HEK293 (cell line): Measurements from ENCODE around the gene ITSN1.

Experiments
- CTCF ChIA-PET: fragments of 350-600 bp; formaldehyde crosslinking; extraction: SDS; loops from one replicate; lab custom pipeline; 2021; ENCODE audit warnings: antibody characterized with exemption; lab: Yijun Ruan, JAX
- POLR2A ChIA-PET: fragments of 300-600 bp; formaldehyde crosslinking; extraction: SDS; loops from one replicate; lab custom pipeline; 2020; ENCODE audit warnings: antibody characterized with exemption, inconsistent platforms; lab: Yijun Ruan, JAX
- H3K27ac ChIP-seq: fragments of 200-500 bp; sonication (Bioruptor generic); 2 replicates; pipeline ENCODE4 v1.5.1; 2014; ENCODE audit warnings: low read depth, low read length, control low read depth, inconsistent platforms; ENCODE audit errors: extremely low read depth
- H3K36me3 ChIP-seq, 2 experiments: fragments of 200-500 bp in 1 of 2; sonication (Bioruptor generic) in 1 of 2; 1 replicate in 1 of 2; 2 replicates in 1 of 2; pipeline ENCODE4 v1.5.1; 2014 to 2017; ENCODE audit warnings: inconsistent platforms in 2 of 2, low read length in 2 of 2; ENCODE audit not compliant: control insufficient read depth in 2 of 2, insufficient read depth in 1 of 2
- H3K4me1 ChIP-seq: fragments of 200-500 bp; sonication (Bioruptor generic); 2 replicates; pipeline ENCODE4 v1.5.1; 2014; ENCODE audit warnings: mild to moderate bottlenecking, low read length, inconsistent platforms; ENCODE audit not compliant: control insufficient read depth, insufficient read depth
- H3K4me3 ChIP-seq: 2 replicates; pipeline ENCODE4 v1.5.1; 2011; ENCODE audit warnings: low read depth, mild to moderate bottlenecking, control low read depth, low read length, moderate library complexity
- H3K9me3 ChIP-seq: fragments of 200-500 bp; sonication (Bioruptor generic); 2 replicates; pipeline ENCODE4 v1.5.1; 2014; ENCODE audit warnings: low read depth, low read length, inconsistent platforms; ENCODE audit not compliant: control insufficient read depth, insufficient read depth
- IKZF3 ChIP-seq: fragments of 450-650 bp; IDR thresholded peaks from 2 replicates; pipeline ENCODE4 v1.5.0; 2018; ENCODE audit warnings: missing biosample characterization, mild to moderate bottlenecking, missing genetic modification characterization, moderate library complexity
- KLF16 ChIP-seq: fragments of 450-650 bp; formaldehyde crosslinking; IDR thresholded peaks from 2 replicates; pipeline ENCODE4 v1.5.1; 2017; ENCODE audit warnings: missing biosample characterization, missing genetic modification characterization
- PBX3 ChIP-seq: sonication (generic); formaldehyde crosslinking; IDR thresholded peaks from 2 replicates; pipeline ENCODE4 v1.8.1; 2022; ENCODE audit warnings: mild to moderate bottlenecking, moderate library complexity, missing genetic modification reagents
- SALL2 ChIP-seq: fragments of 450-650 bp; formaldehyde crosslinking; IDR thresholded peaks from 2 replicates; pipeline ENCODE4 v1.5.0; 2017; ENCODE audit warnings: missing biosample characterization, mild to moderate bottlenecking, missing genetic modification characterization, borderline replicate concordance
- WT1 ChIP-seq: fragments of 450-650 bp; formaldehyde crosslinking; IDR thresholded peaks from 2 replicates; pipeline ENCODE4 v1.5.1; 2016; ENCODE audit warnings: missing biosample characterization, missing genetic modification characterization
- YY1 ChIP-seq: fragments of 450-650 bp; formaldehyde crosslinking; IDR thresholded peaks from 2 replicates; pipeline ENCODE4 v1.5.1; 2018; ENCODE audit warnings: missing biosample characterization, missing genetic modification characterization
- ZBTB1 ChIP-seq: fragments of 450-650 bp; formaldehyde crosslinking; IDR thresholded peaks from 2 replicates; pipeline ENCODE4 v1.5.1; 2016; ENCODE audit warnings: missing biosample characterization, missing genetic modification characterization
- ZBTB17 ChIP-seq: fragments of 450-650 bp; formaldehyde crosslinking; IDR thresholded peaks from 2 replicates; pipeline ENCODE4 v1.5.1; 2016; ENCODE audit warnings: missing biosample characterization, missing genetic modification characterization
- ZBTB20 ChIP-seq: fragments of 450-650 bp; formaldehyde crosslinking; IDR thresholded peaks from 2 replicates; pipeline ENCODE4 v1.5.1; 2016; ENCODE audit warnings: missing biosample characterization, missing genetic modification characterization
- ZBTB48 ChIP-seq: fragments of 450-650 bp; formaldehyde crosslinking; IDR thresholded peaks from 2 replicates; pipeline ENCODE4 v1.5.1; 2016; ENCODE audit warnings: missing biosample characterization, missing genetic modification characterization
- ZFHX2 ChIP-seq: fragments of 450-650 bp; formaldehyde crosslinking; conservative IDR thresholded peaks from 2 replicates; pipeline ENCODE4 v1.5.1; 2016; ENCODE audit warnings: missing biosample characterization, missing genetic modification characterization
- ZFP41 ChIP-seq: fragments of 450-650 bp; formaldehyde crosslinking; IDR thresholded peaks from 2 replicates; pipeline ENCODE4 v1.5.1; 2016; ENCODE audit warnings: missing biosample characterization, missing genetic modification characterization, borderline replicate concordance
- ZIC2 ChIP-seq: fragments of 450-650 bp; formaldehyde crosslinking; IDR thresholded peaks from 2 replicates; pipeline ENCODE4 v1.5.1; 2016; ENCODE audit warnings: missing biosample characterization, missing genetic modification characterization
- ZNF10 ChIP-seq: fragments of 450-650 bp; formaldehyde crosslinking; IDR thresholded peaks from 2 replicates; pipeline ENCODE4 v1.5.1; 2017; ENCODE audit warnings: missing biosample characterization, missing genetic modification characterization
- ZNF157 ChIP-seq: fragments of 450-650 bp; formaldehyde crosslinking; IDR thresholded peaks from 2 replicates; pipeline ENCODE4 v1.5.1; 2016; ENCODE audit warnings: missing biosample characterization, missing genetic modification characterization
- ZNF16 ChIP-seq: fragments of 450-650 bp; formaldehyde crosslinking; IDR thresholded peaks from 2 replicates; pipeline ENCODE4 v1.5.1; 2016; ENCODE audit warnings: low read depth, missing biosample characterization, missing genetic modification characterization
- ZNF169 ChIP-seq: fragments of 450-650 bp; formaldehyde crosslinking; IDR thresholded peaks from 2 replicates; pipeline ENCODE4 v1.5.1; 2016; ENCODE audit warnings: missing biosample characterization, missing genetic modification characterization
- ZNF239 ChIP-seq: fragments of 450-650 bp; formaldehyde crosslinking; IDR thresholded peaks from 2 replicates; pipeline ENCODE4 v1.5.1; 2016; ENCODE audit warnings: missing biosample characterization, missing genetic modification characterization
- ZNF24 ChIP-seq: fragments of 450-650 bp; formaldehyde crosslinking; IDR thresholded peaks from 2 replicates; pipeline ENCODE4 v1.5.1; 2016; ENCODE audit warnings: missing biosample characterization, missing genetic modification characterization
- ZNF266 ChIP-seq: fragments of 450-650 bp; formaldehyde crosslinking; IDR thresholded peaks from 2 replicates; pipeline ENCODE4 v1.5.1; 2016; ENCODE audit warnings: missing biosample characterization, missing genetic modification characterization, low read depth
- ZNF292 ChIP-seq: fragments of 450-650 bp; formaldehyde crosslinking; IDR thresholded peaks from 2 replicates; pipeline ENCODE4 v1.5.1; 2016; ENCODE audit warnings: low read depth, missing biosample characterization, missing genetic modification characterization, borderline replicate concordance
- ZNF302 ChIP-seq: fragments of 450-650 bp; formaldehyde crosslinking; IDR thresholded peaks from 2 replicates; pipeline ENCODE4 v1.5.1; 2016; ENCODE audit warnings: missing biosample characterization, missing genetic modification characterization, low read depth
- ZNF341 ChIP-seq: fragments of 450-650 bp; formaldehyde crosslinking; IDR thresholded peaks from 2 replicates; pipeline ENCODE4; 2016; ENCODE audit warnings: low read depth, missing biosample characterization, missing genetic modification characterization
- ZNF366 ChIP-seq: fragments of 450-650 bp; formaldehyde crosslinking; conservative IDR thresholded peaks from 2 replicates; pipeline ENCODE4 v1.5.1; 2016; ENCODE audit warnings: missing biosample characterization, missing genetic modification characterization
- ZNF549 ChIP-seq: fragments of 450-650 bp; IDR thresholded peaks from 2 replicates; pipeline ENCODE4 v1.5.1; 2018; ENCODE audit warnings: missing biosample characterization, missing genetic modification characterization, mild to moderate bottlenecking, inconsistent platforms, moderate library complexity
- ZNF555 ChIP-seq: fragments of 450-650 bp; formaldehyde crosslinking; conservative IDR thresholded peaks from 2 replicates; pipeline ENCODE4 v1.5.1; 2017; ENCODE audit warnings: missing biosample characterization, mild to moderate bottlenecking, missing genetic modification characterization, inconsistent platforms
- ZNF571 ChIP-seq: fragments of 450-650 bp; formaldehyde crosslinking; IDR thresholded peaks from 2 replicates; pipeline ENCODE4 v1.5.0; 2017; ENCODE audit warnings: missing biosample characterization, missing genetic modification characterization
- ZNF76 ChIP-seq: fragments of 450-650 bp; formaldehyde crosslinking; IDR thresholded peaks from 2 replicates; pipeline ENCODE4; 2016; ENCODE audit warnings: low read depth, missing biosample characterization, missing genetic modification characterization, borderline replicate concordance
- ZSCAN23 ChIP-seq: fragments of 450-650 bp; formaldehyde crosslinking; IDR thresholded peaks from 2 replicates; pipeline ENCODE4 v1.5.1; 2016; ENCODE audit warnings: missing biosample characterization, missing genetic modification characterization
- TF ChIP-seq, protein P1 (sequence below): fragments of 450-650 bp; formaldehyde crosslinking; IDR thresholded peaks from 2 replicates; pipeline ENCODE4 v1.5.1; 2017; ENCODE audit warnings: missing biosample characterization, missing genetic modification characterization
- TF ChIP-seq, protein P2 (sequence below): fragments of 450-650 bp; formaldehyde crosslinking; IDR thresholded peaks from 2 replicates; pipeline ENCODE4 v1.5.1; 2016; ENCODE audit warnings: missing biosample characterization, missing genetic modification characterization
- TF ChIP-seq, protein P3 (sequence below): fragments of 450-650 bp; formaldehyde crosslinking; IDR thresholded peaks from 2 replicates; pipeline ENCODE4 v1.5.1; 2016; ENCODE audit warnings: missing biosample characterization, missing genetic modification characterization
- TF ChIP-seq, protein P4 (sequence below): fragments of 450-650 bp; formaldehyde crosslinking; IDR thresholded peaks from 2 replicates; pipeline ENCODE4 v1.5.1; 2016; ENCODE audit warnings: missing biosample characterization, missing genetic modification characterization

The ITSN1 gene

DNA sequence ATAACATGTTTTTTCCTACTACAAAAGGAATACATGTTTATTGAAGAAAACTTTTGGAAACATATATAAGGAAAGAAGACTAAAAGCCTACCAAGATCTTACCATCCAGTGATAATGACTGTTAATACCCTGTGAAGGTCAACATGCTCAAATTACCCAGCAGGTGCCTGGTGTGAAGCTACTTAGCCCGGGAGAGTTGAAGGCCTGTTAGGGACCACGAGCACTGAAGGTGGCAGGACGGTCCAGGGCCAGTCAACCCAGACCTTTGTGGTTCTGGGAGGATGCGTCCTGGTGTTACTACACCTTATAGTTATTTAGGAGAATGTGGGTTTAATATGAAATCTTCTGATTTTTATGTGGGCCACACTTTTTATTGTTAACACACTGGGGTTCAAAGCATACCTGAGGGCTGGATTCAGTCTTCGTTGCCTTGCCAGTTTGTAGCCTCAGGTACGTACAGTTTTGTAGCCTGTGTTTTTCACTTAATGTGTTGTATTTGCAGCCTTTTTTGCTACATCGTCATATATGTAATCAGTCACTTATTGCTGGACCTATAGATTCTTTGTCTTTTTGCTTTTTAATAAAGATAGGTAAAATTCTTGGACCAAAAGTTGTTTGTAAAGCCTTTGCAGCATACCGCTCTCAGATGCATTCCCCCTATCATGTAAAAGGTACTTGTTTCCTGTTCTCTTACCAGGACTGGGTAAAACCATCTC lies 9.8 kb downstream of the ITSN1 start:
- H3K9me3 ChIP-seq: no peaks in the 10 kb centered on the region
- ChIA-PET CTCF (no interaction called here), POLR2A (interaction anchor here (1.2 kb wide), 1 partner anchor 10 kb away, joined by 4 read pairs; the partner anchor contains the start of gene ITSN1)
- no peak overlapping the region for H3K4me3 ChIP-seq
- H3K4me1 ChIP-seq: peaks cover 32% of the 10 kb centered on the region
- no peaks in the 10 kb centered on the region for H3K36me3 ChIP-seq
- H3K27ac ChIP-seq: no peak overlapping the region
- TF ChIP-seq ZBTB48 (tag by site-specific recombination): peak; percentile 29; the same call in 1 of the 2 replicates
- TF ChIP-seq ZNF24 (tag by site-specific recombination): no peak
- no peak for TF ChIP-seq IKZF3
- no peak for TF ChIP-seq PBX3 (CRISPR knock-in tag)
- no peak for TF ChIP-seq ZNF302
- TF ChIP-seq ZNF76 (tag by site-specific recombination): no peak
- no peak for TF ChIP-seq ZNF571 (tag by site-specific recombination)
- no peak for TF ChIP-seq ZNF266 (tag by site-specific recombination)
- TF ChIP-seq ZNF239 (tag by site-specific recombination): no peak
- TF ChIP-seq ZNF169 (tag by site-specific recombination): no peak
- TF ChIP-seq ZNF157 (tag by site-specific recombination): no peak
- TF ChIP-seq, protein P1, sequence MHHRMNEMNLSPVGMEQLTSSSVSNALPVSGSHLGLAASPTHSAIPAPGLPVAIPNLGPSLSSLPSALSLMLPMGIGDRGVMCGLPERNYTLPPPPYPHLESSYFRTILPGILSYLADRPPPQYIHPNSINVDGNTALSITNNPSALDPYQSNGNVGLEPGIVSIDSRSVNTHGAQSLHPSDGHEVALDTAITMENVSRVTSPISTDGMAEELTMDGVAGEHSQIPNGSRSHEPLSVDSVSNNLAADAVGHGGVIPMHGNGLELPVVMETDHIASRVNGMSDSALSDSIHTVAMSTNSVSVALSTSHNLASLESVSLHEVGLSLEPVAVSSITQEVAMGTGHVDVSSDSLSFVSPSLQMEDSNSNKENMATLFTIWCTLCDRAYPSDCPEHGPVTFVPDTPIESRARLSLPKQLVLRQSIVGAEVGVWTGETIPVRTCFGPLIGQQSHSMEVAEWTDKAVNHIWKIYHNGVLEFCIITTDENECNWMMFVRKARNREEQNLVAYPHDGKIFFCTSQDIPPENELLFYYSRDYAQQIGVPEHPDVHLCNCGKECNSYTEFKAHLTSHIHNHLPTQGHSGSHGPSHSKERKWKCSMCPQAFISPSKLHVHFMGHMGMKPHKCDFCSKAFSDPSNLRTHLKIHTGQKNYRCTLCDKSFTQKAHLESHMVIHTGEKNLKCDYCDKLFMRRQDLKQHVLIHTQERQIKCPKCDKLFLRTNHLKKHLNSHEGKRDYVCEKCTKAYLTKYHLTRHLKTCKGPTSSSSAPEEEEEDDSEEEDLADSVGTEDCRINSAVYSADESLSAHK (tag by site-specific recombination): no peak
- TF ChIP-seq ZNF292: no peak
- peak; percentile 39; the same call in 1 of the 2 replicates for TF ChIP-seq ZIC2 (tag by site-specific recombination)
- no peak for TF ChIP-seq ZSCAN23 (tag by site-specific recombination)
- no peak for TF ChIP-seq SALL2
- no peak for TF ChIP-seq KLF16 (tag by site-specific recombination)
- TF ChIP-seq ZNF10 (tag by site-specific recombination): 0 out of 2 replicates have a peak, but pooled peaks have one; percentile 25
- no peak for TF ChIP-seq ZNF555 (tag by site-specific recombination)
- no peak for TF ChIP-seq ZBTB20 (tag by site-specific recombination)
- TF ChIP-seq ZNF341 (tag by site-specific recombination): no peak
- TF ChIP-seq, protein P2, sequence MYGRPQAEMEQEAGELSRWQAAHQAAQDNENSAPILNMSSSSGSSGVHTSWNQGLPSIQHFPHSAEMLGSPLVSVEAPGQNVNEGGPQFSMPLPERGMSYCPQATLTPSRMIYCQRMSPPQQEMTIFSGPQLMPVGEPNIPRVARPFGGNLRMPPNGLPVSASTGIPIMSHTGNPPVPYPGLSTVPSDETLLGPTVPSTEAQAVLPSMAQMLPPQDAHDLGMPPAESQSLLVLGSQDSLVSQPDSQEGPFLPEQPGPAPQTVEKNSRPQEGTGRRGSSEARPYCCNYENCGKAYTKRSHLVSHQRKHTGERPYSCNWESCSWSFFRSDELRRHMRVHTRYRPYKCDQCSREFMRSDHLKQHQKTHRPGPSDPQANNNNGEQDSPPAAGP (tag by site-specific recombination): no peak
- TF ChIP-seq ZFHX2 (tag by site-specific recombination): no peak
- no peak for TF ChIP-seq ZNF16
- no peak for TF ChIP-seq ZNF549 (tag by site-specific recombination)
- TF ChIP-seq ZNF366: peak; percentile 37
- TF ChIP-seq WT1 (tag by site-specific recombination): 0 out of 2 replicates have a peak, but pooled peaks have one; percentile 9
- TF ChIP-seq YY1: no peak
- no peak for TF ChIP-seq ZFP41 (tag by site-specific recombination)
- TF ChIP-seq ZBTB1: no peak
- TF ChIP-seq, protein P3, sequence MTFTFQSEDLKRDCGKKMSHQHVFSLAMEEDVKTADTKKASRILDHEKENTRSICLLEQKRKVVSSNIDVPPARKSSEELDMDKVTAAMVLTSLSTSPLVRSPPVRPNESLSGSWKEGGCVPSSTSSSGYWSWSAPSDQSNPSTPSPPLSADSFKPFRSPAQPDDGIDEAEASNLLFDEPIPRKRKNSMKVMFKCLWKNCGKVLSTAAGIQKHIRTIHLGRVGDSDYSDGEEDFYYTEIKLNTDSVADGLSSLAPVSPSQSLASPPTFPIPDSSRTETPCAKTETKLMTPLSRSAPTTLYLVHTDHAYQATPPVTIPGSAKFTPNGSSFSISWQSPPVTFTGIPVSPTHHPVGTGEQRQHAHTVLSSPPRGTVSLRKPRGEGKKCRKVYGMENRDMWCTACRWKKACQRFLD: no peak
- TF ChIP-seq ZBTB17 (tag by site-specific recombination): no peak
- TF ChIP-seq, protein P4, sequence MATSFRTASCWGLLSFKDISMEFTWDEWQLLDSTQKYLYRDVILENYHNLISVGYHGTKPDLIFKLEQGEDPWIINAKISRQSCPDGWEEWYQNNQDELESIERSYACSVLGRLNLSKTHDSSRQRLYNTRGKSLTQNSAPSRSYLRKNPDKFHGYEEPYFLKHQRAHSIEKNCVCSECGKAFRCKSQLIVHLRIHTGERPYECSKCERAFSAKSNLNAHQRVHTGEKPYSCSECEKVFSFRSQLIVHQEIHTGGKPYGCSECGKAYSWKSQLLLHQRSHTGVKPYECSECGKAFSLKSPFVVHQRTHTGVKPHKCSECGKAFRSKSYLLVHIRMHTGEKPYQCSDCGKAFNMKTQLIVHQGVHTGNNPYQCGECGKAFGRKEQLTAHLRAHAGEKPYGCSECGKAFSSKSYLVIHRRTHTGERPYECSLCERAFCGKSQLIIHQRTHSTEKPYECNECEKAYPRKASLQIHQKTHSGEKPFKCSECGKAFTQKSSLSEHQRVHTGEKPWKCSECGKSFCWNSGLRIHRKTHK (tag by site-specific recombination): no peak
